SK-N-SH (cell line): Measurements from ENCODE around the gene PSMB2. TPM values are rescaled to one million over a fixed set of nuclear protein-coding genes. Genes with fewer than 3 reads are reported as not detected.

ENCODE experiments used
- CTCF ChIA-PET: fragments of 300-600, 350-600 bp; formaldehyde crosslinking; extraction: SDS; loops from one replicate; lab custom pipeline; 2021; lab: Yijun Ruan, JAX
- POLR2A ChIA-PET: fragments of 350-600 bp; sonication (Branson Sonifier 250); formaldehyde crosslinking; extraction: SDS; loops from one replicate; lab custom pipeline; 2020; ENCODE audit warnings: antibody characterized with exemption, inconsistent platforms; lab: Yijun Ruan, JAX
- DNase-seq: peaks from one replicate; pipeline ENCODE4 v3.0.0; 2012
- H2AFZ ChIP-seq: fragments of 200-600 bp; sonication (generic); 2 replicates; pipeline ENCODE4 v1.8.1; 2016; ENCODE audit warnings: antibody characterized with exemption, mild to moderate bottlenecking, low read depth
- H3F3A ChIP-seq: fragments of 200-600 bp; sonication (generic); replicated peaks from 2 replicates; pipeline ENCODE3; 2016; ENCODE audit warnings: antibody characterized with exemption, mild to moderate bottlenecking; ENCODE audit not compliant: insufficient read depth
- H3K27ac ChIP-seq, 2 experiments: fragments of 200-500 bp in 1 of 2; fragments of 200-600 bp in 1 of 2; sonication (Bioruptor generic) in 1 of 2; sonication (generic), shearing (Covaris generic) in 1 of 2; 2 replicates each; pipeline versions ENCODE4 v1.5.1 to v1.6.1; 2014 to 2016; ENCODE audit warnings: low read depth in 2 of 2, inconsistent platforms in 1 of 2, low read length in 1 of 2, mild to moderate bottlenecking in 1 of 2, mixed read lengths in 1 of 2
- H3K27me3 ChIP-seq: fragments of 200-600 bp; sonication (generic), shearing (Covaris generic); 2 replicates; pipeline ENCODE4 v1.6.1; 2016; ENCODE audit warnings: mixed run types; ENCODE audit not compliant: insufficient read depth
- H3K36me3 ChIP-seq, 2 experiments: fragments of 200-500 bp in 1 of 2; fragments of 200-600 bp in 1 of 2; sonication (Bioruptor generic) in 1 of 2; sonication (generic) in 1 of 2; replicated peaks in 1 of 2; 2 replicates each; pipeline versions ENCODE3 to v1.5.1; 2014 to 2016; ENCODE audit warnings: low read length in 1 of 2, mild to moderate bottlenecking in 1 of 2; ENCODE audit not compliant: insufficient read depth in 2 of 2, control insufficient read depth in 1 of 2
- H3K4me1 ChIP-seq, 2 experiments: fragments of 200-500 bp in 1 of 2; fragments of 200-600 bp in 1 of 2; sonication (Bioruptor generic) in 1 of 2; sonication (generic), shearing (Covaris generic) in 1 of 2; 2 replicates each; pipeline versions ENCODE4 v1.5.1 to v1.6.1; 2014 to 2016; ENCODE audit warnings: low read depth in 1 of 2, low read length in 1 of 2, mixed run types in 1 of 2; ENCODE audit not compliant: insufficient read depth in 2 of 2, control insufficient read depth in 1 of 2
- H3K4me2 ChIP-seq: fragments of 200-600 bp; sonication (generic), shearing (Covaris generic); 2 replicates; pipeline ENCODE4 v1.6.1; 2017; ENCODE audit warnings: mixed run types
- H3K4me3 ChIP-seq, 2 experiments: fragments of 200-500 bp in 1 of 2; fragments of 200-600 bp in 1 of 2; sonication (Bioruptor generic) in 1 of 2; sonication (generic), shearing (Covaris generic) in 1 of 2; 2 replicates each; pipeline versions ENCODE4 v1.5.1 to v1.8.1; 2014 to 2016; ENCODE audit warnings: low read depth in 2 of 2, inconsistent platforms in 1 of 2, low read length in 1 of 2, mild to moderate bottlenecking in 1 of 2, mixed read lengths in 1 of 2, moderate library complexity in 1 of 2
- H3K79me2 ChIP-seq: fragments of 200-600 bp; sonication (generic); 2 replicates; pipeline ENCODE4 v1.8.1; 2017; ENCODE audit warnings: mild to moderate bottlenecking; ENCODE audit not compliant: insufficient read depth
- H3K9ac ChIP-seq: fragments of 200-600 bp; sonication (generic); 2 replicates; pipeline ENCODE4 v1.6.1; 2017; ENCODE audit warnings: mixed run types
- H3K9me2 ChIP-seq: fragments of 200-600 bp; sonication (generic); 2 replicates; pipeline ENCODE4 v1.6.1; 2017; ENCODE audit warnings: mixed run types
- H3K9me3 ChIP-seq: fragments of 200-600 bp; sonication (generic); 2 replicates; pipeline ENCODE4 v1.6.1; 2017; ENCODE audit warnings: mixed run types, mild to moderate bottlenecking, moderate library complexity
- H4K20me1 ChIP-seq: fragments of 200-600 bp; sonication (generic); 2 replicates; pipeline ENCODE4 v1.6.1; 2017; ENCODE audit warnings: mild to moderate bottlenecking, mixed run types; ENCODE audit not compliant: insufficient read depth
- ELF1 ChIP-seq: IDR thresholded peaks from 2 replicates; pipeline ENCODE4 v1.4.0; 2012
- EP300 ChIP-seq, 2 experiments: IDR thresholded peaks; 2 replicates each; pipeline versions ENCODE4 v1.4.0 to v1.6.1; 2012; ENCODE audit warnings: borderline replicate concordance in 1 of 2, low read depth in 1 of 2, low read length in 1 of 2
- FOSL2 ChIP-seq: IDR thresholded peaks from 2 replicates; pipeline ENCODE4 v1.4.0; 2012; ENCODE audit warnings: low read depth, mild to moderate bottlenecking, moderate library complexity, borderline replicate concordance
- GATA2 ChIP-seq: sonication (generic); formaldehyde crosslinking; IDR thresholded peaks from 2 replicates; pipeline ENCODE4 v1.5.0; 2020; ENCODE audit warnings: mild to moderate bottlenecking, missing genetic modification reagents
- MEF2A ChIP-seq: IDR thresholded peaks from 2 replicates; pipeline ENCODE4 v1.4.0; 2012; ENCODE audit warnings: low read depth, borderline replicate concordance
- NFIC ChIP-seq: IDR thresholded peaks from 2 replicates; pipeline ENCODE4 v1.4.0; 2012; ENCODE audit warnings: borderline replicate concordance
- PBX3 ChIP-seq: IDR thresholded peaks from 2 replicates; pipeline ENCODE4; 2012
- POLR2AphosphoS5 ChIP-seq: IDR thresholded peaks from 2 replicates; pipeline ENCODE4 v1.6.1; 2012; ENCODE audit warnings: low read depth, low read length
- RCOR1 ChIP-seq: fragments of 150-350 bp; IDR thresholded peaks from 2 replicates; pipeline ENCODE4 v1.6.1; 2017; ENCODE audit warnings: antibody characterized with exemption, low read length
- REST ChIP-seq: IDR thresholded peaks from 2 replicates; pipeline ENCODE4 v1.6.1; 2012; ENCODE audit warnings: mild to moderate bottlenecking, low read depth, low read length, moderate library complexity
- SIN3A ChIP-seq: IDR thresholded peaks from 2 replicates; pipeline ENCODE4 v1.6.1; 2012; ENCODE audit warnings: low read depth, mild to moderate bottlenecking, low read length, moderate library complexity, borderline replicate concordance
- TAF1 ChIP-seq: IDR thresholded peaks from 2 replicates; pipeline ENCODE4 v1.6.1; 2012; ENCODE audit warnings: low read depth, mild to moderate bottlenecking, low read length, moderate library complexity, borderline replicate concordance
- TCF12 ChIP-seq: IDR thresholded peaks from 2 replicates; pipeline ENCODE4 v1.4.0; 2012
- TEAD4 ChIP-seq: IDR thresholded peaks from 2 replicates; pipeline ENCODE4 v1.4.0; 2012; ENCODE audit warnings: mild to moderate bottlenecking, borderline replicate concordance; ENCODE audit not compliant: insufficient read depth
- YY1 ChIP-seq: IDR thresholded peaks from 2 replicates; pipeline ENCODE4 v1.4.0; 2012; ENCODE audit warnings: low read depth, mild to moderate bottlenecking
- WGBS: methylation state at CpG from one replicate; pipeline ENCODE4 v1.1.6; 2017; ENCODE audit warnings: low lambda C conversion rate; 5-methylcytosine and 5-hydroxymethylcytosine counted together
- polyA plus RNA-seq, 3 experiments: library from polyadenylated mRNA; depleted of rRNA; stranded (reverse); fragments of >200 nt; gene quantifications; 2 replicates each; pipeline ENCODE4 v1.2.3, GENCODE V29; 2012
- TF ChIP-seq, protein P1 (sequence below): fragments of 150-350 bp; IDR thresholded peaks from 2 replicates; pipeline ENCODE4 v1.6.1; 2017; ENCODE audit warnings: antibody characterized with exemption, low read length, low read depth, borderline replicate concordance
- TF ChIP-seq, protein P2 (sequence below): IDR thresholded peaks from 2 replicates; pipeline ENCODE4 v1.4.0; 2012; ENCODE audit warnings: low read depth, borderline replicate concordance

PSMB2 gene
- polyA plus RNA-seq, 1 of the 3 experiments (the other 2 are of a cell fraction) = 83.5 TPM

- Histone ChIP-seq H3K9me3 (no peaks in the 10 kb centered on the region), H3K36me3 (peaks cover 26 to 31% of the 10 kb centered on the region in 2 experiments), H3F3A (peaks cover 12% of the 10 kb centered on the region), H3K27me3 (no peaks in the 10 kb centered on the region), H3K4me2 (peak overlapping the region; percentile 74), H3K4me3 (peak overlapping the region; percentile 88 to 89), H4K20me1 (peaks cover 6% of the 10 kb centered on the region; the same call in 1 of the 2 replicates), H3K9me2 (no peaks in the 10 kb centered on the region), H2AFZ (no peak overlapping the region), H3K4me1 (peaks cover 4 to 41% of the 10 kb centered on the region in 2 experiments; a peak in 3 of 4 replicates), H3K79me2 (peaks cover 72% of the 10 kb centered on the region), H3K27ac (peak overlapping the region in 1 of 2 experiments; percentile 99; a peak in 2 of 4 replicates), H3K9ac (peak overlapping the region; percentile 84; the same call in 1 of the 2 replicates)
- DNase-seq = no peak
- ChIA-PET CTCF (interaction anchor here (0.7 to 8.2 kb wide), 7 partner anchors 9 to 703 kb away, joined by 3 to 81 read pairs (median 4); no protein-coding TSS in a partner anchor), POLR2A (interaction anchor here (1.4 kb wide), 1 partner anchor 104 kb away, joined by 11 read pairs; no protein-coding TSS in a partner anchor)
- TF ChIP-seq PBX3 = peak; percentile 14; the same call in 1 of the 2 replicates
- no peak for TF ChIP-seq POLR2AphosphoS5
- WGBS = 32% methylated on average over 10 of the region's 10 CpGs
These were observed 85.5 kb downstream of the PSMB2 start for GRCh38 chr1:35555601-35556477.

- DNase-seq = no peak
- CTCF ChIA-PET = interaction anchor here (2.0 to 8.2 kb wide), 2 partner anchors 9 to 103 kb away, joined by 15 to 81 read pairs; no protein-coding TSS in a partner anchor
- no peak overlapping the region for H3K9ac ChIP-seq
- TF ChIP-seq PBX3 = no peak
- TF ChIP-seq TCF12 = no peak
- no peak for TF ChIP-seq MEF2A
- no peak for TF ChIP-seq GATA2
- TF ChIP-seq NFIC = no peak
- TF ChIP-seq, protein P1, sequence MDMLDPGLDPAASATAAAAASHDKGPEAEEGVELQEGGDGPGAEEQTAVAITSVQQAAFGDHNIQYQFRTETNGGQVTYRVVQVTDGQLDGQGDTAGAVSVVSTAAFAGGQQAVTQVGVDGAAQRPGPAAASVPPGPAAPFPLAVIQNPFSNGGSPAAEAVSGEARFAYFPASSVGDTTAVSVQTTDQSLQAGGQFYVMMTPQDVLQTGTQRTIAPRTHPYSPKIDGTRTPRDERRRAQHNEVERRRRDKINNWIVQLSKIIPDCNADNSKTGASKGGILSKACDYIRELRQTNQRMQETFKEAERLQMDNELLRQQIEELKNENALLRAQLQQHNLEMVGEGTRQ = no peak
- TF ChIP-seq TAF1 = no peak
- TF ChIP-seq, protein P2, sequence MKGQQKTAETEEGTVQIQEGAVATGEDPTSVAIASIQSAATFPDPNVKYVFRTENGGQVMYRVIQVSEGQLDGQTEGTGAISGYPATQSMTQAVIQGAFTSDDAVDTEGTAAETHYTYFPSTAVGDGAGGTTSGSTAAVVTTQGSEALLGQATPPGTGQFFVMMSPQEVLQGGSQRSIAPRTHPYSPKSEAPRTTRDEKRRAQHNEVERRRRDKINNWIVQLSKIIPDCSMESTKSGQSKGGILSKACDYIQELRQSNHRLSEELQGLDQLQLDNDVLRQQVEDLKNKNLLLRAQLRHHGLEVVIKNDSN = no peak
- TF ChIP-seq FOSL2 = no peak
- TF ChIP-seq SIN3A = no peak
- no peak for TF ChIP-seq RCOR1
- no peak for TF ChIP-seq REST
- no peak for TF ChIP-seq YY1
- TF ChIP-seq ELF1 = no peak
- no peak for TF ChIP-seq EP300 (IDR thresholded peaks at IDR 0.05; ENCODE audit: borderline replicate concordance in 1 of 2, low read depth in 1 of 2, low read length in 1 of 2)
- no peak for TF ChIP-seq TEAD4
These were observed 86.1 kb downstream of the PSMB2 start for GRCh38 chr1:35555212-35555584.

More at GRCh38 chr1:35555212-35555584, 86.1 kb downstream of the PSMB2 start:
- Histone ChIP-seq H3F3A (peaks cover 12% of the 10 kb centered on the region), H3K4me1 (peaks cover 4 to 39% of the 10 kb centered on the region in 2 experiments; a peak in 3 of 4 replicates), H3K27ac (peak overlapping the region in 1 of 2 experiments; percentile 80; a peak in 2 of 4 replicates), H3K4me2 (peak overlapping the region; percentile 74), H3K9me2 (no peaks in the 10 kb centered on the region), H3K4me3 (peak overlapping the region in 1 of 2 experiments; percentile 88; a peak in 2 of 4 replicates), H3K36me3 (peaks cover 30 to 37% of the 10 kb centered on the region in 2 experiments), H2AFZ (no peak overlapping the region), H3K27me3 (no peaks in the 10 kb centered on the region), H4K20me1 (peaks cover 6% of the 10 kb centered on the region; the same call in 1 of the 2 replicates), H3K9me3 (no peaks in the 10 kb centered on the region), H3K79me2 (peaks cover 79% of the 10 kb centered on the region)
- 65% methylated on average over 4 of the region's 4 CpGs for WGBS
- POLR2A ChIA-PET = no interaction called here
